ENCODE measurements around the gene NKG7.

- TF ChIP-seq, protein P1, sequence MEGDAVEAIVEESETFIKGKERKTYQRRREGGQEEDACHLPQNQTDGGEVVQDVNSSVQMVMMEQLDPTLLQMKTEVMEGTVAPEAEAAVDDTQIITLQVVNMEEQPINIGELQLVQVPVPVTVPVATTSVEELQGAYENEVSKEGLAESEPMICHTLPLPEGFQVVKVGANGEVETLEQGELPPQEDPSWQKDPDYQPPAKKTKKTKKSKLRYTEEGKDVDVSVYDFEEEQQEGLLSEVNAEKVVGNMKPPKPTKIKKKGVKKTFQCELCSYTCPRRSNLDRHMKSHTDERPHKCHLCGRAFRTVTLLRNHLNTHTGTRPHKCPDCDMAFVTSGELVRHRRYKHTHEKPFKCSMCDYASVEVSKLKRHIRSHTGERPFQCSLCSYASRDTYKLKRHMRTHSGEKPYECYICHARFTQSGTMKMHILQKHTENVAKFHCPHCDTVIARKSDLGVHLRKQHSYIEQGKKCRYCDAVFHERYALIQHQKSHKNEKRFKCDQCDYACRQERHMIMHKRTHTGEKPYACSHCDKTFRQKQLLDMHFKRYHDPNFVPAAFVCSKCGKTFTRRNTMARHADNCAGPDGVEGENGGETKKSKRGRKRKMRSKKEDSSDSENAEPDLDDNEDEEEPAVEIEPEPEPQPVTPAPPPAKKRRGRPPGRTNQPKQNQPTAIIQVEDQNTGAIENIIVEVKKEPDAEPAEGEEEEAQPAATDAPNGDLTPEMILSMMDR (IDR thresholded peaks at IDR 0.05), result peak in 1 of 6 experiments; percentile 17
- TF ChIP-seq POLR2A (IDR thresholded peaks at IDR 0.05), result no peak
These were observed 4.7 kb downstream of the NKG7 start for GRCh38 chr19:51367565-51368365.

All from adrenal gland (tissue), 5 donors.